GM12892 (cell line): ENCODE measurements around the gene CLDN6.

ENCODE experiments used
- POLR2A ChIP-seq: IDR thresholded peaks from 2 replicates; pipeline ENCODE4 v1.6.1; 2011; ENCODE audit warnings: low read depth, low read length, control low read depth
- POLR2AphosphoS5 ChIP-seq: IDR thresholded peaks from 2 replicates; pipeline ENCODE4 v1.6.1; 2011; ENCODE audit warnings: low read depth, low read length, control low read depth

DNA sequence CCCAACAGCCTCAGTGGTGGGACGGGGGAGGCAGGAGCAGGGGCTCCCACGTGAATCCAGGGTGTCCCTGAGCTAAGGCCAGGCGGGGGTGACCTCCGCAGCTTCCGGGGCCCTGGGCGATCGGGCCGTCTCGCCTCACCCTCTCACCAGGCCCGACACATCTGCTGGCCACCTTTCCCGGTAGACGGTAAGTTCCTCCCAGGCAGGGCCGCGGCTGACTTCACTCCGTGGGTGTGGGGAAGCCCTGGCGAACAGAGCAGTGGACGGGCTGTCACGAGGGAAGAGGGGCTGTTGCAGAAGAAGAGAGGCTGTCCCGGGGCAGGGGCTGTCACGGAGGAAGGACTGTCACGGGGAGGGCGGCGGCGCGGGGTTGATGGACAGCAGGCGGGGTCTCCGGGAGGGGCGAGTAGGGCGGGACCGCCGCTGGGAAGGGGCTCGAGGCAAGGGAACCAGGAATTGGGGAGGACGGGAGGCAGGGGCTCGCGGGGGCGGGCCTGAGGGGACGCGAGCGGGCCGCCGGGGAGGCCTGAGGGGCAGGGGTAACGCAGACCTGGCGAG is 38.2 kb downstream of the CLDN6 start:
- TF ChIP-seq POLR2A (no peak), POLR2AphosphoS5 (no peak)
